ENCODE measurements around the gene KNDC1. TPM values are rescaled to one million over a fixed set of nuclear protein-coding genes. Genes with fewer than 3 reads are reported as not detected.

KNDC1 gene
- polyA plus RNA-seq, 3 donors = 0.13 to 0.34 (median 0.28) TPM

DNA sequence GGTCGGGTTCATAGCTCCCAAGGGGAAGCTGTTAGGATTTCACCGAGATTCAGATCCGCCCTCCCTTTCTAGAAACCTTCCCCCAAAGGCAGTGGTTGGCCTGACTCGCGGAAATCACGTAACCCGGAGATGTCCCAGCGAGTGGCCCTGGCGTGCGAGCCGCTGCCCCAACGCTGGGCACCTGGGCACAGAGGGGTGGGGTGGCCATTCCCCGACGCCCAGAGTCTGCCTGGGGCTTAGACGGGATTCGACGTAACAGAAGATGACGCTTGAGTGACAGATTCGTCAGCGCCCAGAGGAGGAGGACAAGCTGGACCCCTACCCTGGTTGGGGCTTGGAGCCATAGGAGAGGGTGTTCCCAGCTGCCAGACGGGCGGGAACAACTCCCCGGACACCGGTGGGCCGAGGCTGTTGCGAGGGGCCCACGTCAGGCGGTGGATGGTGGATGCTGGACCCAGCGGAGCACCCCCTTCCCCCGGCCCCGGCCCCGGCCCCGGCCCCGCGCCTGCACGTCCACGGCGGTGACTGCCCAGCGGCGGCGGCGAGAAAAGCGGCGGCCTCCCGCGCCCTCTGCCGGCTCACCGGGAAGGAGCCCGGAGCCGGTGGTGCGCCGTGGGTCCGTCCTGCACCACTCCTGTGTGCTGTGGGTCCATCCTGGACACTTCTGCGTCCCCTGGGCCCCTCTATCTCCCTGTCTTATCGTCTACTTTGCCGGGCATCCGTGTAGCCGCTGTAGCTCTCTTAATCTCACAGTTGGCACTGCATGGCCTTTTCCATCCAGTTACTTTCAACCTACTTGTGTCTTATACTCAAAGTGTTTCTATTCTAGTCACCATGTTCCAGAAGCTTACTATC is 35.4 kb upstream of the KNDC1 start:
- no peak overlapping the region for H3K27ac ChIP-seq (ENCODE audit: low read depth, low read length)
- 25 to 36% (median 26%) methylated on average over 56 to 58 of the region's 58 CpGs for WGBS, 3 donors

DNA sequence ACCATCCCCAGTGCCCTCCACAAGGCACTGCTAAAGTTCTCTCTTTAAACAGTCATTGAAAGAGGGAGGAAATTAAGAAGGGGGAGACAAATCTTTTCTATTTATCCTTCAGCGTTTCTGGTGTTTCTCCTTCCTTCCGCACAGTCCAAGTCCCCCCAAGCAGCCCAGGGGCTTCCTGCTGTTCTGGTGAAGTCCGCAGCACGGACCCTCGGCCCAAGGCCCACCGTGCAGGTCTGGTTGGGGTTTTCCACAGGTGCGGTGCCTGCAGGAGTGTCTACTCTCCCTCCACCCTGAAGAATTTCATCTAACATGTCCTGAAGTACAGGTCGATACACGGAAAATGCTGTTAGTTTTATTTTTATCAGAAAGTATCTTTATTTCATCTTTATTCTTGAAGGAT is 34.1 kb upstream of the KNDC1 start:
- no peak overlapping the region for H3K27ac ChIP-seq (ENCODE audit: low read depth, low read length)
- 76 to 88% (median 86%) methylated on average over 9 of the region's 9 CpGs for WGBS, 3 donors

DNA sequence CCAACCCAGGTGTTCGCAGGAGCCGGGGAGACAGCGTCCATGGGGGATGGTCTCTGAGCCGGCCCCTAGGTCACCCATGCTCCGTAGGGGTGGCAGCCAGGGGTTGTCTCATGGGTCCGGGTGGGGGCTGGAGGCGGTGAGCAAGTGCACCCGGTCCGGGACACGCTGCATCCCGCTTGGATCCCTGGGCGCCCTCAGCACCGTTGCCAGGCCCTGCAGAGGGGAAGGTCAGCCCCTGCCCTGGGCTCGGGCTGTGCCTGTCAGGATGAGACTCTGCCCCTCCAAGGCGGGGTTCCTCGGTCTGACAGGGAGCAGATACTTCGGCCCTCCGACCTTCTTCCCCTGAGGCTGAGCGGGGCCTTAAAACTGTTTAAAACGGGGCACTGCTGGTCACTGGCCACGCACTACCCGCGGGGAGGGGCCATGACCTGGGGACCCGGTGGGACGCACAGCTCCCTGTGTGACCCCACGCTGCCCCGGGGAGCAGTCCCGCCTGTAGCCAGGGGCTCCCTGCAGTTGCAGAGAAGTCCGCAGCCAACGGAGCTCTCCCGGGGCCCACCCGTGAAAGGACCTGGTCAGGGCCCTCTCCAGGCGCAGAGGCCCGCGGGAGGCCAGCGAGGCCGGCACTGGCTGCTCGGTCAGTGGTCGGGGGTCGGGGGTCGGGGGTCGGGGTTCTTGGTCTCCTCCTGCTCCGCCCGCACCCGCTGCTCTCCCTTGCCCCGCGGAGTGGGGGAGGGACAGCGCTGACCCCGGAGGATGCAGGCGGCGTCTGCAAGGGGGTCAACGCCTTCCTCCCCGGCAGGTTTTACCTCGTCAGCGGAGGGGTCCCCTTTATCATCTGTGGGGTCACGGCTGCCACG is 33.4 kb upstream of the KNDC1 start:
- H3K27ac ChIP-seq (ENCODE audit: low read depth, low read length) = no peak overlapping the region
- 85 to 92% (median 92%) methylated on average over 23 to 57 of the region's 57 CpGs for WGBS, 3 donors

DNA sequence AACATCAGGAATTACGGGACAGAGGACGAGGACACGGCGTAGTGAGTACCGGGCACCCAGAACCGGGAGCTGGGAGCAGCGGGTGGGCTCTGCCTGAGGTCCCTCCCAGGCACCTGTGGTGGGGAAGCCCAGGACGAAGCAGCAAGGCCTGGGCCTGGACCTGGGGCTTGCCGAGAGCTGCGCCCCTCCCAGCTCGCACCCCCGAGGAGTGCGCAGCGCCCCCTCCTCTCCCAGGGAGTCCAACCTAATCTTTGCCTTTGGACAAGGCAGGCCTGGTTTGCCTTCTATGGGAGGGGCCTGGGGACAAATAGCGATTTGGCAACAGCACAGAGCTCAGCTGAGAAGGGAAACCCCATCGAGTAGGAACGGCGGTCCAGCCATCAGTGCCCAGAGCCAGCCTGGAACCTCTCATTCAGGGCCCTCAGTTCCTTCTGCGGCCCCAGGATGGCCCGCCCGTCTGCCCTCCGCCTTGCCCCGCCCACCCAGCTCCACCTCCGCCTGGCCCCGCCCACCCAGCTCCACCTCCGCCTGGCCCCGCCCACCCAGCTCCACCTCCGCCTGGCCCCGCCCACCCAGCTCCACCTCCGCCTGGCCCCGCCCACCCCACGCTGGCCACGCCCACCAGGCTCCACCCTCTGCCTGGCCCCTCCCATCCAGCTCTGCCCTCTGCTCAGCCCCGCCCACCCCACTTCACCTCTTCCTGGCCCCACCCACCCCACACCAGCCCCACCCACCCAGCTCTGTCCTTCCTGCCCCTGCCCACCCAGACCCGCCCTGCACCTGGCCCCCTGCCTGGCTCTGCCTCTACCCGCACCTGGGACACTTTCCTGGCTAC is 32.5 kb upstream of the KNDC1 start:
- no peak overlapping the region for H3K27ac ChIP-seq (ENCODE audit: low read depth, low read length)
- WGBS, 3 donors = 81 to 82% (median 82%) methylated on average over 28 to 36 of the region's 36 CpGs

DNA sequence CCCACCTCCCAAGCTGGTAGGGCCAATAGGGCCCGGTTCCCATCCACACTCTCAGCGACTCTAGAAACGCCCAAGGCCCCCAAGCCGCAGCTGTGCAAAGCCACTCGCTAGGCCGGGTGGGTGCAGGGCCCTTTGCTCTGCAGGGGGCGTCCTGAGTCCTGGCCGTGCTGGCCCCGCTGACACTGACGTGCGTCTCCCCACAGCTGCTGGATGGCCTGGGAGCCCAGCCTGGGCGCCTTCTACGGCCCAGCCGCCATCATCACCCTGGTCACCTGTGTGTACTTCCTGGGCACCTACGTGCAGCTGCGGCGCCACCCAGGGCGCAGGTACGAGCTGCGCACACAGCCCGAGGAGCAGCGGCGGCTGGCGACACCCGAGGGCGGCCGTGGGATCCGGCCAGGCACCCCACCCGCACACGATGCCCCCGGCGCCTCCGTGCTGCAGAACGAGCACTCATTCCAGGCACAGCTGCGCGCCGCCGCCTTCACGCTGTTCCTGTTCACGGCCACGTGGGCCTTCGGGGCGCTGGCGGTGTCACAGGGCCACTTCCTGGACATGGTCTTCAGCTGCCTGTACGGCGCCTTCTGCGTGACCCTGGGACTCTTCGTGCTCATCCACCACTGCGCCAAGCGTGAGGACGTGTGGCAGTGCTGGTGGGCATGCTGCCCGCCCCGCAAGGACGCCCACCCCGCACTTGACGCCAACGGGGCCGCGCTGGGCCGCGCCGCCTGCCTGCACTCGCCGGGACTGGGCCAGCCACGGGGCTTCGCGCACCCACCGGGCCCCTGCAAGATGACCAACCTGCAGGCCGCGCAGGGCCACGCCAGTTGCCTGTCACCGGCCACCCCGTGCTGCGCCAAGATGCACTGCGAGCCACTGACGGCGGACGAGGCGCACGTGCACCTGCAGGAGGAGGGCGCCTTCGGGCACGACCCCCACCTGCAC is 31.6 kb upstream of the KNDC1 start:
- no peak overlapping the region for H3K27ac ChIP-seq (ENCODE audit: low read depth, low read length)
- WGBS, 3 donors = 95 to 97% (median 97%) methylated on average over 79 to 83 of the region's 83 CpGs

DNA sequence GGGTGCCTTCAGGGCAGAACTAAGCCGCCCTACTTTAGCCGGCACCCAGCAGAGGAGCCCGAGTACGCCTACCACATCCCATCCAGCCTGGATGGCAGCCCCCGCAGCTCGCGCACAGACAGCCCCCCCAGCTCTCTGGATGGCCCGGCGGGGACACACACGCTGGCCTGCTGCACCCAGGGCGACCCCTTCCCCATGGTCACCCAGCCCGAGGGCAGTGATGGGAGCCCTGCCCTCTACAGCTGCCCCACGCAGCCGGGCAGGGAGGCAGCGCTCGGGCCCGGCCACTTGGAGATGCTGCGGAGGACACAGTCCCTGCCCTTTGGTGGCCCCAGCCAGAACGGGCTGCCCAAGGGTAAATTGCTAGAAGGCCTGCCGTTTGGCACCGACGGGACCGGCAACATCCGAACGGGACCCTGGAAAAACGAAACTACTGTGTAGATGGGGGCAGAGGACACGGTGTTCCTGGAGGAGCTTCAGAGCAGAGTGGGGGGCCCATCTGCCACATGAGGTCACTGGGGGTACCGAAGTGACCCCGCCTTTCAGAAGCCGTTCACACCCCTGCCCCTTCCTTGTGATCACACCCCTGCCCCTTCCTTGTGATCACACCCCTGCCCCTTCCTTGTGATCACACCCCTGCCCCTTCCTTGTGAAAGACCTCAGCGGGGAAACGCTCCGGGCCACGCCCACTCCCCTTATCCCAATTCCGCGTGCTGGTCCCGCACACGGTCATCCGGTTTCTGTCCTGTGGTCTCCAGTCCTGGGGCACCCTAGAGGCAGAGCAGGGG is 30.8 kb upstream of the KNDC1 start:
- no peak overlapping the region for H3K27ac ChIP-seq (ENCODE audit: low read depth, low read length)
- WGBS, 3 donors = 74 to 86% (median 79%) methylated on average over 39 of the region's 39 CpGs

DNA sequence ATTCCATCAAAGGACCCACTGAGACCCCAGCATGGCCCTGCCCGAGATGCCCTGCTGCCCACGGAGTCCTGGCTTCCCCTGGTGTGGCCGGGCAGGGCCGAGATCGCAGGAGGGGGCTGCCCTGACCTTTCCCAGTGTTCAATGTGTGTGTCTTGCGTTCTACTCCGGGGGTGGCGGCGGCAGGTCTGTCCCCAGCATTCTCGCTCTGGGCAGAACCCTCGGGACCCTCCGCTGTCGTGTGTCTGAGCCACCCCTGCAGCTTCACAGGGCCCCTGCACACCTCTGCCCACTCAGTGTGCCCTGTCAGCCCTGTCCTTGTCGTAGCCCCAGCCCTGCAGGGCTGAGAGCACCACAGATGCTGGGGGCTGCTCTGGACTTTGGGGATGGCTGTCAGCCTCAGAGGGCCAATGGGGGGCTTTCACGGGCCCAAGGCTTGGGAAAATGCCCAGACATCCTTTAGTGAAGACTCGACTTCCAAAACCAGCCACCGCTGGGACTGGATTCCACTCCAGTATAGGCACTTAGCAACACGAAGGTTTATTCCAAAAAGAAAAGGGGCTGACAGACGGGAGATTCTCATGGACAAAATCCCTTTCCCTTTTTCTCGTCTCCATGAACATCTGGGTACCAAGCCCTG is 30.0 kb upstream of the KNDC1 start:
- WGBS, 3 donors = 56 to 72% (median 62%) methylated on average over 18 to 20 of the region's 20 CpGs

DNA sequence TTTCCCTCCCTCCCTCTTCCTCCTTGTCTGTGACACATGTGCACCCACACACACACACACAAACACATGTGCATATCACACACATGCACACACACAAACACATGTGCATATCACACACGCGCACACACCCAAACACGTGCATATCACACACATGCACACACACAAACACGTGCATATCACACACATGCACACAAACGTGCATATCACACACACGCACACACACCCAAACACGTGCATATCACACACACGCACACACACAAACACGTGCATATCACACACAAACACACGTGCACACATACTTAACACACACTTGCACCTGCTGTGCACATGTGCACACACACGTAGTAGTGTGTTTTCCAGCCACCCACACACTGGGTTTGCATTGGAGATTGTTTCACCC is 29.4 kb upstream of the KNDC1 start:
- WGBS, 3 donors = 75 to 86% (median 77%) methylated on average over 11 of the region's 11 CpGs

More for the DNA sequence above, 30.0 kb upstream of the KNDC1 start:
- H3K27ac ChIP-seq (ENCODE audit: low read depth, low read length) = no peak overlapping the region

DNA sequence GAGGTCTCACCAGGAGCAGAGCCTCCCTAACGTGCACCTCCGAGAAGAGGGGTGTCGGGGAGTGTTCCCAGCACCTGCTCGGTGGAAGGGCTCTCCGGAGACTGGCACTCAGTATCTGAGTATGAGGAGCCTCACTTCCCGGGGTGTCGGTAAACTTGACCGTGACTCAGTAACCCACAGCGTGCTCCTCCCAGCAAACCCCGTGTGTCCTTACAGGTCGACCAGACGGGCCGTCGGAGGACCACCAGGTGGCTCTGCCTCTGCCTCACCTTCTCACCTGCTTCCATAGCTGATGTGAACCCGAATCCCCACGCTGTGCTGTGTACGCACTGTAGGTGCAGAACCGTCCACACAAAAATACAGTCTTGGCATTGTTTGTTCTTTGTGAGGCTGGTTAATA is 29.0 kb upstream of the KNDC1 start:
- WGBS, 3 donors = 57 to 79% (median 76%) methylated on average over 18 of the region's 18 CpGs
- H3K27ac ChIP-seq (ENCODE audit: low read depth, low read length) = no peak overlapping the region

More for the DNA sequence above, 29.4 kb upstream of the KNDC1 start:
- no peak overlapping the region for H3K27ac ChIP-seq (ENCODE audit: low read depth, low read length)

DNA sequence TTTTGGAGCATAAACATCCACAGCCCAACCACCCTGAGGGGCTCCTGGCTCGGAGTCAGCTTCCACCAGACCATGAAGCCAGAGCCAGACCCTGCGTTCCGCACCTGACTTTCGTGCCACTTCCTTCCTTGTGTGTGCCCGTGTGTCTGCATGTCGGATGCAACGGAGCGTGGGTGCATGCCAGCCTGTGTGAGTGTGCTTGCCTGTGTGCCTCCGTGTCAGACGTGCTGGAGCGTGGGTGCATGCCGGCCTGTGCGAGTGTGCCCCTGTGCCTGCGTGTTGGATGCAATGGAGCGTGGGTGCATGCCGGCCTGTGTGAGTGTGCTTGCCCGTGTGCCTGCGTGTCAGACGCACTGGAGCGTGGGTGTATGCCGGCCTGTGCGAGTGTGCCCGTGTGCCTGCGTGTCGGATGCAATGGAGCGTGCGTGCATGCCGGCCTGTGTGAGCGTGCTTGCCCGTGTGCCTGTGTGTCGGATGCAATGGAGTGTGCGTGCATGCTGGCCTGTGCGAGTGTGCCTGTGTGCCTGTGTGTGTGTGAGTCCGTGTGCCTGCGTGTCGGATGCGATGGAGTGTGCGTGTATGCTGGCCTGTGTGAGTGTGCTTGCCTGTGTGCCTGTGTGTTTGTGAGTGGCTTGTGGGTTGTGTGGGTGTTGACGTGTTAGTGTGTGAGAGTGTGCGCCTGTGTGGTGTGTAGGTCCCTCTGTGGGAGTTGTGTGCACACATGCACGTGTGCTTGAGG is 28.1 kb upstream of the KNDC1 start:
- no peak overlapping the region for H3K27ac ChIP-seq (ENCODE audit: low read depth, low read length)
- WGBS, 3 donors = 79 to 84% (median 82%) methylated on average over 41 of the region's 41 CpGs

DNA sequence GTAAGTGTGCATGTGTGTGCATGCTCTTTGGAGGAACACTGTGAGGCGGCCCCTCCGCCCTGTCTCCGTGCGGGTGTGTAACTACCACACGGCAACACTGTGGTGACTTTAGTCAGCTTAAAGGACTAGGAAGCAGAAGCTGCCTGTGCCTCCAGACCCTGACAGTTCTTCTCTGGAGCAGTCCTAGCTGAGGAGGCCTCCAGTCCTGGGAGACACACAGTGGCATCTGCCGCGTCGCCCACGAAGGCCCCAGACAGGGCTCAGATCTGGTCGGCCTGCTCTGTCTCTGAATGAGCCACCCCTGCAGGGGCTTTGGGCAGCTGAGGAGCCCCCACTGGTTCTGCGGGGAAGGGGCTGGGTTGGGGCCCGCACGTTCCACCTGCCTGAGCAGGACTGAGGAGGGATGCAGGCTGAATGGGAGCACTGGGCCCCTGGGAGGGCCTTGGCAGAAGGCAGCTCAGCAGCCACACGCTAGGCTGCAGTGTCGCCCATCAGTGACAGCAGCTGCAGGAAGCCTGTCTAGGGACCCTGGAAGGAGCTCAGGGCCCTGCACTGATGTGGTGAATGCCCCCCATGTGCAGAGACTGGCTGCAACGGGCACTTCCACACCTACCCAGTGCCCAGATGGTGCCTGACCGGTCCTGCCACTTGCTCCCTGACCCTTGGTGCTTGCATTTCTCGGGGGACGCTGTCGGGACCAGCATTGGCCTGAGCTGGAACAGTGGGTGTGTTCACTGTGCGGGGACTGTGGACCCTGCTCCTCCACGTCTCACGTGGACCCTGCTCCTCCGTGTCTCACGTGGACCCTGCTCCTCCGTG is 27.3 kb upstream of the KNDC1 start:
- WGBS, 3 donors = 78 to 90% (median 83%) methylated on average over 26 of the region's 26 CpGs
- H3K27ac ChIP-seq (ENCODE audit: low read depth, low read length) = no peak overlapping the region

DNA sequence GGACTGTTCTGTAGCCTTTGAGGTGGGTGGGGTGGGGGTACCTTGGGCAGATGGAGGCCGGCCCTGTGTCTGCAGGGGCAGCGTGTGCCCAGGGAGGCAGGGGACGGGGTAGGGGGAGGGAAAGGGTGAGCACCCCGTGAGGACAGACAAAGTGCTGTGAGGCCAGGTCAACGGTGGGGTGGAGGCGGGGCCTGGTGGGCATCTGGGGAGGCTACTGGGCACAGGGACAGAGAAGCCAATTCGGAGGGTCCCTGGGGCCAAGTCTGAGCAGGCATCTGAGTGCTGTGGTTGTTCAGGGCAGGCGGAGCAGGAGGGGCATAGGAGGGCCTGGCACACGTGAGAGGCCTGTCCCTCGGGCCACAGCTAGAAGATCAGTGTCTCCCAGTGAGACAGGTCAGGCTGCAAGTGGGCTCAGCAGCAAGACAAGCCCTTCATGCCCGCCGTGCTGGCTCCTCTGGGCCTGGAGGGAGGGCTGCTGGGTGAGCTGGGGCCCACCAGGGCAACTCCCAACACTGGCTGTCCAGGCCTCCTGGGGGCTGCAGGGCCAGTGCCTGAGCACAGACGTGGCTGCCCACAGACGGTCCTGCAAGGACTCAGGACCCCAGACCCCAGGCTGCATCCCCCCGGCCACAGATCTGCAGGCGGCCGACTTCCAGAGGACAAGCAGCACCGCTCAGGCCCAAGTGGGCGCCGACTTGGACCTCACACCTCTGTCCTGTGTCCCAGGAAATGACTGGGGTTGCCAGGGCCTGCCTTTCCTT is 26.4 kb upstream of the KNDC1 start:
- H3K27ac ChIP-seq (ENCODE audit: low read depth, low read length) = no peak overlapping the region
- 72 to 78% (median 72%) methylated on average over 20 of the region's 20 CpGs for whole genome bisulfite sequencing, 3 donors

DNA sequence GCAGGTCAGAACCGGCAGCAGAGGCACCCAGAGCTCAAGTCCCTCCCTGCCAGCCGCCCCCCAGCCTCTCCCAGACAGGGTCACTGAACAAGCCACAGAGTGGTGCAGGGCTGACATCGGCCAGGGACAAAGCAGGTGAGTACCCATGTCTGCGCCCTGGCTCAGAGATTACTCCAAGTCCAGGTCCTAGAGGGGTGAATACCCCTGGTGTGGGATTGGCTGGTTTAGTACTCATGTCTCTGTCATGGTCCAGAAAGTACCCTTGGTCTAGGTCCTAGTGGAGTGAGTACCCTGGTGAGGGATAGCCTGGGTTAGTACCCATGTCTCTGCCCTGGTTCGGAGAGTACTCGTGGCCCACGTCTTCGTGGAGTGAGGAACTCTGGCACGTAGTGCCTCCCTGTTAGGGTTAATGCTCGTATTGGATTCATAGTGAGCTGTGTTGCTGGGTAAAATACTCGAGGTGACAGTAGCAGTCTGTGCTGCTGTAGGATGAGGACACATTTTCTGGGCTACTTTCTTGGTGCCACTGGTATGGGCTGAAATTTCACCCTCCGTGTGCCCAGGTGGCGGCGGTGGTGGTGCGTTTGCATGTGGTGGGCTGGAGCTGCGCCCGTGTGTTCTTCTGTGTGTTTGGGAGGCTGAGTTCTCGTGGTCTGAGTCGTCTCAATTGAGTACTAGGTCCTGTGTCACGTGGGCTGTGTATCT is 25.5 kb upstream of the KNDC1 start:
- H3K27ac ChIP-seq (ENCODE audit: low read depth, low read length) = no peak overlapping the region
- 59 to 76% (median 69%) methylated on average over 20 of the region's 20 CpGs for WGBS, 3 donors

DNA sequence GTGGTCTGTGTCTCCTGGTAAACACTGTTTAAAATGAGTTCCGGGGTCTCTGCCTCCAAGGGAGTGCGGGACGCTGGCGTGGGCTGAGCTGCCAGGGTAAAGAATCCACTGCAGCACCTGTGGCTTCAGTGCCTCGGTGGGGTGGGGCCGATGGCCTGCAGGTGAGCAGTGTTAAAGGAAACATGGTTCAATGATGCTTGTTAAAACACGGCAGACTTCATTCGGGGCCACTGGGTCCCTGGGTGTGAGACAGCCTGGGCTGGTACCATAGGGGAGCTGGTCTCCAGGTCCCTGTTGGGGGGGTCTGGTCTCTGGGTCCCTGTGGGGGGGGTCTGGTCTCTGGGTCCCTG is 24.9 kb upstream of the KNDC1 start:
- H3K27ac ChIP-seq (ENCODE audit: low read depth, low read length) = no peak overlapping the region
- WGBS, 3 donors = 42 to 79% (median 76%) methylated on average over 8 of the region's 8 CpGs

Measured in adipose tissue (tissue), 3 donors.